ENCODE results near the gene LRRC4C.

DNA sequence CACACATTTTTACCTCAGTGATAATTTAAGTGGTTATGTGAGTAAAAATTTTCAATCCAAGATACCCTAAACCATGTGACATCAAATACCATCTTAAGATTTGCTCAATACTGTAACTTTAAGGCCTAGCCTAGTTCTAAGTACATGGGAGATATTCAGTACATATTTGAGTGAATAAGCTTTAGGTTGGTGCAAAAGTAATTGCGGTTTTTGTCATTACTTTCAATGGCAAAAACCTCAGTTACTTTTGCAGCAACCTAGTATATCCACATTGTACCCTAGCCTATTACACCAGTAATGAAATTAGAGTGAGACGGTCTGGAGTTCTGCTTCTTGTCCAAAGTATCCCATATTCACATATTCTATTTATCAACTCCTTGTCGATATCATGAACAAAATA lies 700.1 kb downstream of the LRRC4C start:
- TF ChIP-seq, protein P1, sequence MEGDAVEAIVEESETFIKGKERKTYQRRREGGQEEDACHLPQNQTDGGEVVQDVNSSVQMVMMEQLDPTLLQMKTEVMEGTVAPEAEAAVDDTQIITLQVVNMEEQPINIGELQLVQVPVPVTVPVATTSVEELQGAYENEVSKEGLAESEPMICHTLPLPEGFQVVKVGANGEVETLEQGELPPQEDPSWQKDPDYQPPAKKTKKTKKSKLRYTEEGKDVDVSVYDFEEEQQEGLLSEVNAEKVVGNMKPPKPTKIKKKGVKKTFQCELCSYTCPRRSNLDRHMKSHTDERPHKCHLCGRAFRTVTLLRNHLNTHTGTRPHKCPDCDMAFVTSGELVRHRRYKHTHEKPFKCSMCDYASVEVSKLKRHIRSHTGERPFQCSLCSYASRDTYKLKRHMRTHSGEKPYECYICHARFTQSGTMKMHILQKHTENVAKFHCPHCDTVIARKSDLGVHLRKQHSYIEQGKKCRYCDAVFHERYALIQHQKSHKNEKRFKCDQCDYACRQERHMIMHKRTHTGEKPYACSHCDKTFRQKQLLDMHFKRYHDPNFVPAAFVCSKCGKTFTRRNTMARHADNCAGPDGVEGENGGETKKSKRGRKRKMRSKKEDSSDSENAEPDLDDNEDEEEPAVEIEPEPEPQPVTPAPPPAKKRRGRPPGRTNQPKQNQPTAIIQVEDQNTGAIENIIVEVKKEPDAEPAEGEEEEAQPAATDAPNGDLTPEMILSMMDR (IDR thresholded peaks at IDR 0.05) = no peak
- TF ChIP-seq POLR2A (IDR thresholded peaks at IDR 0.05) = no peak
